GM06990 (cell line): ENCODE data around the gene CTNNA2.
"Not testable (repeated sequence)": the region's sequence is repeated elsewhere in the genome, so short reads cannot be mapped to it uniquely, and the experiment has no call there.

Source experiments
- DNase-seq: peaks from one replicate; pipeline ENCODE4 v3.0.0-alpha.2; 2011; ENCODE audit not compliant: insufficient read length; ENCODE audit errors: extremely low read depth
- H3K27me3 ChIP-seq: replicated peaks from 2 replicates; pipeline ENCODE4 v1.6.0; 2011; ENCODE audit warnings: low read length; ENCODE audit not compliant: control insufficient read depth, insufficient read depth
- H3K36me3 ChIP-seq: 2 replicates; pipeline ENCODE4 v1.5.1; 2011; ENCODE audit warnings: low read length; ENCODE audit not compliant: control insufficient read depth, insufficient read depth
- H3K4me3 ChIP-seq: replicated peaks from 2 replicates; pipeline ENCODE4 v1.5.1; 2011; ENCODE audit warnings: low read depth, mild to moderate bottlenecking, control low read depth, low read length
- CTCF ChIP-seq: IDR thresholded peaks from 2 replicates; pipeline ENCODE4 v1.5.1; 2011; ENCODE audit warnings: low read length, control low read depth, mild to moderate bottlenecking, inconsistent platforms; ENCODE audit not compliant: insufficient read depth, poor library complexity, severe bottlenecking

CTNNA2 gene

DNA sequence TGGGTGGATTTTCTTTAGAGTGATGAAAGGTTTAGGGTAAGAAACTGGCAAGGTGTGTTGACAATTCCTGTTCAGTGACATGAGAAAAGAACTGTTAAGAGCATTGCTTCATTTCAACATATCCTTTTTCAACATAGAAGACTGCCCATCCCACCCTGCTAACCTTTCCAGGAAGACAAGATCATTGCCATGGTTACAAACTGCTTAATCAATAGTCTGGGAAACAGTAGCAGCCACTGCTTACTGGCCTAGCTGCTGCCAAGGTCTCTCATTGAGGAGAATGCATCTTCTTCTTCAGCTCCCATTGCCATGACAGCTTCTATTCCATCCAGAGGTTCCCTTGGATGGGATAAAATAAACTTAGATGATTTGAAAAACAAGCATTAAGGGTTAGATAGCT is 579.6 kb downstream of the CTNNA2 start:
- no peak for DNase-seq
- no peak for TF ChIP-seq CTCF
- H3K27me3 ChIP-seq = no peaks in the 10 kb centered on the region
- no peak overlapping the region for H3K4me3 ChIP-seq
- H3K36me3 ChIP-seq = no peaks in the 10 kb centered on the region

GRCh38 chr2:80098503-80098902 is 585.7 kb downstream of the CTNNA2 start:
- not testable (repeated sequence) for H3K36me3 ChIP-seq, H3K4me3 ChIP-seq, DNase-seq

DNA sequence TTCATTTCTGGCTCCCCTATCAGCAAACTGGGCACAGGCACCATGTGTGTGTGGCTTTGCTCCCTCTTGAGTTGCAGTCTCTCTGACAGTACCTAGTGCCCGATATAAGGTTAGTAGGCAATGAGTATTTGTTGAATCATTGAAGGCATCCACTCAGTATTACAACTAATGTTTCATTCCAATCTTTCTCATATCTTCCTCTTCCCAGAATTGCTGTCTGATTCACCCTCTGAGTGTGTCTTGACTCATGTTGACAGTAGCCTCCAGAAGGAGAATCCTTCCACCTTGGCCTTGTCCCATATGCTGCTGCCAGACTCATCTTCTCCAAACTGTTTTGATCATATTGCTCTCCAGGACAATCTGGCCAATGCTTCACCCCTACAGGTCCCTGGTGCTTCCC is 589.2 kb downstream of the CTNNA2 start:
- no peaks in the 10 kb centered on the region for H3K27me3 ChIP-seq
- TF ChIP-seq CTCF = no peak
- no peaks in the 10 kb centered on the region for H3K36me3 ChIP-seq
- no peak for DNase-seq
- H3K4me3 ChIP-seq = no peak overlapping the region

More at GRCh38 chr2:80098503-80098902, 585.7 kb downstream of the CTNNA2 start:
- not testable (repeated sequence) for H3K27me3 ChIP-seq

GRCh38 chr2:80105015-80105640 is 592.3 kb downstream of the CTNNA2 start:
- H3K36me3 ChIP-seq = no peaks in the 10 kb centered on the region
- no peaks in the 10 kb centered on the region for H3K27me3 ChIP-seq
- no peak for TF ChIP-seq CTCF
- no peak overlapping the region for H3K4me3 ChIP-seq
- DNase-seq = no peak

DNA sequence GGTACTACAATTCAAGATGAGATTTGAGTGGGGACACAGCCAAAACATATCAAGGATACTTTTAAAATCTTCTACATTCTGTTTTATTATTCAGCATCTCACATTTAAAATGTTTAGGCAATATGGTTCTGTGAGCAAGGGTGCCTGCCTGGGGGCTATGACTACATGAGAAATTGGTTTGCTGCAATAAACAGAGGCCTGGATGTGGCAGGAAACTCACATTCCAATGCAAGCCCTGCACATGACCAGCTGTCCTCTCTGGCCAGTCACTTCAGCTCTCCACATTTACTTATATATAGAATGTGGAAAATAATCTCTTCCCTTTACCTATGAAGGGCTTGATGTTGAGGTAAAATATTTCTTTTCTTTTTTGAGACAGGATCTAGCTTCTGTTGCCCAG is 598.3 kb downstream of the CTNNA2 start:
- no peaks in the 10 kb centered on the region for H3K27me3 ChIP-seq
- no peak overlapping the region for H3K4me3 ChIP-seq
- no peak for TF ChIP-seq CTCF
- no peak for DNase-seq
- H3K36me3 ChIP-seq = no peaks in the 10 kb centered on the region

GRCh38 chr2:80112790-80113189 is 599.9 kb downstream of the CTNNA2 start:
- no peak for DNase-seq

More at GRCh38 chr2:80112790-80113189, 599.9 kb downstream of the CTNNA2 start:
- no peak for TF ChIP-seq CTCF
- H3K36me3 ChIP-seq = no peaks in the 10 kb centered on the region
- no peak overlapping the region for H3K4me3 ChIP-seq
- H3K27me3 ChIP-seq = no peaks in the 10 kb centered on the region
